Inflammatory macrophage (primary cell): ENCODE measurements around the gene UNC13C.
"Not testable (repeated sequence)": the region's sequence is repeated elsewhere in the genome, so short reads cannot be mapped to it uniquely, and the experiment has no call there.

Source experiments
- DNase-seq, 2 donors: peaks; one replicate each; pipeline ENCODE4 v3.0.0-alpha.2; 2020 to 2022

Gene UNC13C

GRCh38 chr15:54307252-54307902 lies 329.1 kb downstream of the UNC13C start:
- no peak for DNase-seq

DNA sequence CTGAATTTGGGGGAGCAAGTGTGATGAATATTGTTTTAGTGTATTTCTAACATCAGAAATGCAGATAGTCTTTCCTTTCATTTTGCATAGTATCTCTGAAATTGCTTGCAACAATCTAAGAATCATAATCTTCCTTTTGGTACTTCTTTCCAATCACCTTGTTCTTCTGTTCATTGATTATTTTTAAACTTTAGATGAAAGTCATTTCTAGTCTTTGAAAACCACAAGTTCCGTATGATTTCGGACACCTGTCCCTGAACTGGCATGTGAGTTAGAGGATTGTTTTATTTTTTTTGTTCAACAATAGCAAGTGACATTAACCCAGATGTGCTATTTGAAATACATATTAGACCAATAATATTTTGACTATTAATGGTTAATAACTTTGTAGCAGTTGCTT lies 329.7 kb downstream of the UNC13C start:
- no peak for DNase-seq

DNA sequence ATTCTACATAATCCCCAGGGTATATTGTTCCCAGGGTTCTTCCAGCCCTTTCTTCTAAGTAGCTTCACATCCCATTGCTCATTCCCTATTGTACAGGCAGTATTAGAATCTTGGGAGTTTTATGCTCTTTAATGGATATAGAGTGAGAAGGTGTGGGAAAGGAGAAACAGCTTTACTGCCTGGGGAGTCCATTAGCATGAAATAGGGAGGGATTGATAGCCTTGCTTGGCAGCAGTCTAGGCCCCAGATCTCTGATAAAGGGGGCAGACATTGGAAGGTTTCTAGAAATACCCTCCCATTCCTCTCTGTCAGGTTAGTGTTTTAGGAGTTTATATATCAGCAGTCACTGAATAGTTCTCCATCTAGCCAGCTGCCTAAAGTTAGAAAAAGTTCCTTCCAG lies 334.3 kb downstream of the UNC13C start:
- no peak for DNase-seq

- DNase-seq = no peak
Measured at GRCh38 chr15:54321426-54321825, 343.2 kb downstream of the UNC13C start.

DNA sequence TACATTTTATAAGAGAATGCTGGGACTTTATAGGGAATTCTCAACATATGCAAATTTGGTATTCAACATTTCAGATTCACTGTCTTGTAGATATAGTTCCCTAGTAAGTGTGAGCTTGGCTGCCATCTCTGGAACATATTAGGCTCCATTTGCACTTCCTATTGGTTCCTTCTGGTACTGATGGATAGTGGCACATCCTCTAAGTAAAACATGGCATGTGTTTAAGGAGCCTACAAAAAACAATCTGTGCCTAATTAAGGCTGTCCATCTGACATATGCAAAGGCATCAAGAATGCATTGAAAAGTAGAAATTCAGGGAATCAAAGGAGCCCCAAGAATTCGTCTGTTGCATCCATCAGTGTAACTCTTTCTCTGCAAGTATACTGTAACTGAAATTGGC lies 344.1 kb downstream of the UNC13C start:
- no peak for DNase-seq

- DNase-seq = no peak
Measured at GRCh38 chr15:54345301-54345700, 367.1 kb downstream of the UNC13C start.

DNA sequence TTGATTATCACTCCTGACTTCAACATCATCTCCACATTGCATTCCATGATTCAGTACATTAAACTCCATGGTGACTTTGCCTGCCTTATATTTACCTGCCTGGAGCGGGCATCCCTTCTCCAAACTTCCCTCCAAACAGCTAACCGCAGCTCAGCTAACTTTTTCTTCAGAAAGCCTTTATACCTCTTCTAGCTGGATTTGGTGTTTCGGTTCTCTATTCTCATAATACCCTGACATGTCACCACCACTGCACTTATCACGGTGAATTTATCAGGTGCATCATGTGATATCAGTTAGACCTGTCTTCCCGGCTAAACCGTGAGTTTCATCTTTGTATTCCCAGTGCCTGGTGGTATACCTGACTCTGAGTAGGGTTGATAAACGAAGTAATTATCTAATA lies 367.6 kb downstream of the UNC13C start:
- DNase-seq = no peak

GRCh38 chr15:54347082-54347827 lies 369.0 kb downstream of the UNC13C start:
- DNase-seq = no peak

GRCh38 chr15:54353726-54354125 lies 375.5 kb downstream of the UNC13C start:
- DNase-seq = no peak

- no peak for DNase-seq
Measured at GRCh38 chr15:54354341-54354740, 376.1 kb downstream of the UNC13C start.

- DNase-seq = no peak
Measured at GRCh38 chr15:54364961-54365360, 386.7 kb downstream of the UNC13C start.

DNA sequence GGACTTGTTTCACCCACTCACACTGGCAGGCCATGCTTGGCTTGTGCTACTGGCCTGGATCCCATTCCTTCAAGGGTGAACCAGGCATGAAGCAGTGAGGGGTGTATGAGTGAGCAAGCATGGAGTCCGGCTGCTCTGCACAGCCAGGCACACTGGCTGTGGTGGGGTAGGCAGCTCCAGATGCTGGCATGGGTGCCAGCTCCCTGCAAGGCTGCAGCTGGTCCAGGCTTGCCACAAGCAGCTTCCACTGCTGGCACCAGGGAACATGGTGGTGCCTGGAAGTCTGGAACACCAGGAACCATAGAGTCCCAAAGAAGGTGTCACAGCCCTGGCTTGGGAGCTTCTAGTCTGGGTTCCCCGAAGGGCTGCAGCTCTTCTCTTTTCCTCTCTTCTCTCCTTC lies 395.1 kb downstream of the UNC13C start:
- no peak for DNase-seq

- DNase-seq = no peak
Measured at GRCh38 chr15:54374184-54374952, 396.1 kb downstream of the UNC13C start.

GRCh38 chr15:54387799-54388198 lies 409.6 kb downstream of the UNC13C start:
- no peak for DNase-seq

- no peak for DNase-seq
Measured at GRCh38 chr15:54388746-54389145, 410.5 kb downstream of the UNC13C start.

- no peak for DNase-seq
Measured at GRCh38 chr15:54410481-54410880, 432.2 kb downstream of the UNC13C start.

DNA sequence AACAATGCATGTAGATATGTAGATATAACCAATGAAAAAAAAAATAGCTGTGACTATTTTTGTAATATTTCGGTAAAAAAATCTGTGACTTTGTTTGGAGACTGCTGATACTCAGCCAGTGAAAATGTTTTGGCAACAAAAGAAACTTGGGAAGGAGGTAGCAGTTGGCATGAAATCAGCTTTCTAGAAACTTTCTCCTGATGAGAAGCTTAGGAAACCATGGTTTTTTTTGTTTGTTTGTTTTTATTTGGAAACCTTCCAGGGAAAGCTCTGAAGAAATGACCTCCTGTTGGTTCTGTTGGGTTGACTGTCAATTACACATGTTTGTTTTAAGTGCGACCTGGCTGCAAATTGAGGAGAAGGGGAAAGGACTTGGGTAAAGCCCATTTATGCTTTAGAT lies 445.9 kb downstream of the UNC13C start:
- no peak for DNase-seq

- DNase-seq = no peak
Measured at GRCh38 chr15:54428596-54428995, 450.4 kb downstream of the UNC13C start.

DNA sequence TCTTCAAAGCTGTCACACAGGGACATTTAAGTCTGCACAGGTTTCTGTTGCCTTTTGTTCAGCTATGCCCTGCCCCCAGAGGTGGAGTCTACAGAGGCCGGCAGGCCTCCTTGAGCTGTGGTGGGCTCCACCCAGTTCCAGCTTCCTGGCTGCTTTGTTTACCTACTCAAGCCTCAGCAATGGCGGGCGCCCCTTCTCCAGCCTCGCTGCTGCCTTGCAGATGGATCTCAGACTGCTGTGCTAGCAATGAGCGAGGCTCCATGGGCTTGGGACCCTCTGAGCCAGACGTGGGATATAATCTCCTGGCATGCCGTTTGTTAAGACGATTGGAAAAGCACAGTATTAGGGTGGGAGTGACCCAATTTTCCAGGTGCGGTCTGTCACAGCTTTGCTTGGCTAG lies 472.0 kb downstream of the UNC13C start:
- not testable (repeated sequence) for DNase-seq

GRCh38 chr15:54456413-54456812 lies 478.2 kb downstream of the UNC13C start:
- no peak for DNase-seq

GRCh38 chr15:54462511-54462913 lies 484.3 kb downstream of the UNC13C start:
- no peak for DNase-seq

DNA sequence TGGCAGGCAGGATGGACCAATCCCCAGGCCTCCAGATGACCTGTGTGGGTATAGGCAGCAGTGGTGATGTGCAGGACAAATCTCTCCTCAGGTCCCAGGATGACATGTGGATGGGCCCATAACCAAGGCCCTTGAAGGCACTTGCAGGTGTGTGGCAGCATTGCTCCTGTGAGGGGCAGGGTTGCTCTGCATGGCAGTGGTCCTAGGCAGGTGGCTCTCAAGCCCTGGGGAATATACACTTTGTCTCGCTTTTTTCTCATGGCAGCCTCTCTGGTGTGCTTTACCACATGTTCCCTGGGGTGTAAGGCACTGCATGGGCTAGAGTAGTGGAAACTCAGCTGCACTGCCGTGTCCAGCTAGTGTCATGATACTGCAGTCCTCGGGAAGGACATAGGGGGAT lies 503.6 kb downstream of the UNC13C start:
- DNase-seq = no peak

- no peak for DNase-seq
Measured at GRCh38 chr15:54482251-54482650, 504.0 kb downstream of the UNC13C start.

- DNase-seq = no peak
Measured at GRCh38 chr15:54500330-54500729, 522.1 kb downstream of the UNC13C start.
